GM18519 (cell line): ENCODE measurements around the gene CD47.

Source experiments
- ATAC-seq: cut with Tn5 transposase; IDR thresholded peaks from one replicate; pipeline ENCODE4 v1.9.1; 2021; ENCODE audit warnings: mild to moderate bottlenecking, moderate library complexity; ENCODE audit not compliant: unreplicated experiment, low FRiP score

The CD47 gene

GRCh38 chr3:108022256-108023150 is 68.3 kb downstream of the CD47 start:
- no peak for ATAC-seq

DNA sequence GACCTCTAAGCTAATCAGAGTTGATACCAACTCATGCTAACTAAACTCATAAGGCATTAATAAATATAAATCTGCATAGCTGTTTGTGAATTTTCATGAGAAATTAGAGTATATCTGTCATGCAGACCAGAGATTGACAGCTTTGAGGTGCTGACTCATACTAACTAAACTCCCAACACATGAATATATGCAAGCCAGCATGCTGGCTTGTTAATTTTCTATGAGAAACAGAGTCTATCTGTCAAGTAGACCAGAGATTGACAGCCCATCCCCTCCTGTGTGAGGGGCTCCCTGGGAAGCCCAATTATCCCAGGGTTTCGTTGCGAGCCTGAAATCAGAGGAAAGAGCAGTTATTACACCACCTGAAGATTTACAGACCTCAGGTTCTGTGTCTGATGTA is 69.3 kb downstream of the CD47 start:
- ATAC-seq: no peak

DNA sequence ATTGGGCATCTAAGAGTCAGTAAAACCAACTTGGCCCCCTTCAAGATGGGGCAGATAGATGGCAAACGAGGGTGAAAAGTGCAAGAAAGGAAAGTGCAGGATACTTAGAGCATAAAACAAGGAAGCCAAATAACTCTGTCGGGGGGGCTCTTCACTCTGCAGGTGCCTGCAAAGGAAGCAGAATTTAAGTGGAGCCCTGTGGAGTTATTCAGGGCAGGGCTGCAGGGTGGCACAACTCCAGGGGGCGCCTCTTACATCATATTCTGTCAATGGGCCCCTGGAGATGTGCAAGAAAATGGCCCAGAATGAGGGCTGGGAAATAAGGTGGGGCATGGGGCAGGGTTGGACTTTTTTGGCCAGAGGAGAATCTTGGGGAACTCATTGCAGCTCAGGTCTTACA is 69.7 kb downstream of the CD47 start:
- ATAC-seq: no peak

DNA sequence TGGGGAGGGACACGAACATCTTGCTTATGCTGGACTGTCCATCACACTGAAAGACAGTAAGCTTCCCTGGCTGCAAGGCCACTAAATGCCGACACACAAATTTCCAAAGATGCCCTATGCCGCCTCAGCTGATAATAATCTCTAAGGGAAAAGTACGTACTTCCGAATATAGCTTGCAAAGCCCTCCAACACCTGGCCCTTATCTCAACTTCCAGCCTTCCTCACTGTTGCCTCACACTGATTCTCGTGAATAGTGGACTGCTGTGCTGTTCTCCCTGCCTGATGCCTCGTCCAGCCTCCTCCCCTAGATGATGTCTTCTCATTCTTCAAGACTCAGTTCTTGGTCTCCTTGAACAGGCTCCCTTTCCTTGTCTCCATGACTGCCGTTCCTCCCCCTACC is 72.3 kb downstream of the CD47 start:
- ATAC-seq: no peak

- no peak for ATAC-seq
Observed at GRCh38 chr3:108017587-108017986, 73.2 kb downstream of the CD47 start.

DNA sequence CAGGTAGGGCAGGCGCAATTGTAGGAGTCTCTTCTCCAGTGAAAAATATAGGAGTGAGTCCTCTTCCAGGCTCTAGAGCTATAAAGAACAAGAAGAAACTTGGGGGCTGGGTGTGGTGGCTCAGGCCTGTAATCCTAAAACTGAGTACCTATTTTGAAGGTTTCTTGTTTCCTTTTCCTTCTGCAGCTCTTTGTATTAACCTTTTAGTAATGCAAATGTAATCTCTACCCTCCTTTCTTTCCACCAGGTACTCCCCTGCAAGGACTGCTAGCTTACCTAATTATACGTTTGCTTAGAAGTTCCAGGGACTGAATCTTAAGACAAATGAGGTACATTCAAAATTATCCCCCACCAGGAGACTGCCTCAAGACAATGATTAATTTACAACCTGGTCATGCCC is 75.9 kb downstream of the CD47 start:
- no peak for ATAC-seq

GRCh38 chr3:108013141-108014055 is 77.4 kb downstream of the CD47 start:
- ATAC-seq: no peak

DNA sequence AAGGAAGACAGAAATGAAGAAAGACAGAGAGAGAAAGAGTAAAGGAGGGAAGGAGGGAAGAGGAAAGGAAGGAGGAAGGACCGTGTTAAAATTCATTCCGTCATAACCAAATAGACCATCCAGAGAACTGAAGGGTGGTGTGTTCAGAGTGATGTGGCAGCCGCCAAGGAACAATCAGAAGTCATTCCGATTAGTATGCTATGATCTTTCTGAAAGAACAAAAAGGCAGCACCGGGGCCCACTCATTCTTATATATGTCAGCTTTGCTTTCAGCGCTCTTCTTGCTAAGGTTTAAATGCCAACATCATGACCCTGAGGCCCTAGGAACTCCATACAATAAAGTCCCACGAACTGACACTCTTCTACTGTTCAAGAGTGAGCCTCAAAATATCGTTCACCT is 78.5 kb downstream of the CD47 start:
- ATAC-seq: no peak

DNA sequence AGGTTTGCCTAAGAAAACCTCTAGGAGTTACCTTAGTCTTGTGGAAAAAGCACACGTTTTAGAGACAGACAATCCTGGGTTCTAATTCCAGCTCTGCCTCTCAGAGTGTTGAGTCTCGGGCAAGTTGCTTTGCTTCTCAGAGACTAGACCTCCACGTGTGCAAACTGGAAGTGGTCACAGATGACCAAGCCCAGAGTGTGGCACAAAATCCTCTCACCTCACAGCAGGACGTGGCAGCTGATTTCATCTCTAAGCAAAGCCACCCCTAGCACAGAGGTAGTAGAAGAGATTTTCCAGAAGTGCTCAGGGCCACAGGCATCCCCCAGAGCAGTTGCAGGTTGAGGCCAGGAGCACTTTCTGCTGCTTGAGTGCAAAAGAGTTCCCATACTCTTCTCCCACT is 79.2 kb downstream of the CD47 start:
- no peak for ATAC-seq

DNA sequence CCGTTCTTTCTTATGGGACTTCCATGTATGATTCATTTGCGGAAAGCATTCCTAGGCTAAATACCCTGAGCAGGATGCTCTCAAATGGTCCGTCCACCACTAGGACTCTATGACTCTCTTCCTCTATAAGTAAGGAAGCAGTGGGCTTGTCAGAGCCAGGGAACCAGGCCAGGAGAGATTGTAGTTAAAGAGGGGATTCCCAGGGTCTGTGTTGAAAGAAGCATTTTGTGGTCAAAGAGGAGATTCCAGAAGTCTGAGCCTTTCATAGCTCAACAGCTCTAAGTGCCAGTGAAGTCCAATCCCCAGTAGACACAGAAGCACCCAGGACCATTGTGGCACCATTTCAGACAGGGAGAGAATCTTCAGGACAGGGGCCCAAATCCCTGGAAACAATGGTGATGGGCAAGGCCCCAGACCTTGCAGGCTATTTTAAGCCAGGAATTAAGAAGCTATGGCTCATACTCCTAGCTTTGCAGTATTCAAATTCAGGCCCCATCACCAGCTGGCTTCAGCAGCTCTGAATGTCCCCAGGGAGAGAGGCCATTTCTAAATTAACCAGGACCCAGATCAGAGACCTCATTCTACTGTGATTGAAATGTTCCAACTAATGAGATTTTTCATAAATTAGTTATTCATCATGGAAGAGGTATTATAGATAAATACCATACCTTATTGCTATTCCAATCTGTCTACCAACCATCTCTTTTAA is 81.7 kb downstream of the CD47 start:
- no peak for ATAC-seq

DNA sequence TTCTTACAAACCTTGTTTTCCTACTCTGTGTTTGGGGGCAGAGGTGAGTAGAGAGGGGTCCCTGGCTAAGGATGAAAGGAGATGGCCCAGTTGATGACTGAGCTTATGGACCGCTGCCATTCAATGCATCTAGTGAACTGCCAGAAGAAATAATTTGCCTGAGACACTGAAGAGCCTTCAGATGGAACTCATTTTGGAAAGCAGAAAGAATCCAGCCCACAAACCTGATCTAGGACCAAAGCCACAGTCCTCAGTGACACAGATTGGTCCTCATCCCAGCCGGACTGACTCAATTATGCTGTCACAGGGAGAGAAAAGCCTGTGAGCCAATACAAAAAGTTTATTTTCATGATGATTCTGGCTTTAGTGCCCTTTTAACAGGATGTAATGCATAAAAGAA is 82.7 kb downstream of the CD47 start:
- no peak for ATAC-seq

DNA sequence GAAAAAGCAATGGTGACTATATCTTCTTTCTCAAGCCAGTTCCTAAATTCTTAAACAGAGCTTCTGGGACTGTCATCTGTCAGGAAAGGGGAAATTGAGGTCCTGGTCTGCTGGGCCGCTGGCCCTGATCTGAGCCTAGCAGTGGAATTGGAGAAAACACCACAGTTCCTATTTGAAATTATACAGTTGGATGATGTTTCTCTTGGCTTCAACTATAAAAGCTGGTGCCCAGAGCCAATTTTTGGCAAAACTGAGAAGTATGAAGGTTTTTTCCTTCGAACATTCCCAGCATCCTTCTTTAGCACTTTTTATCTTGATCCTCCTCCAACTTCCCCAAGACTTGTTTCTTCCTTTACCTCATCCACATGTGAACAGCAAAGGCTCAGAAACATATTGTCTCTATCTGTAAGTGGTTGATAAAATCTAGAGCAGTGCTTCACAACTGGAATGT is 83.9 kb downstream of the CD47 start:
- no peak for ATAC-seq

GRCh38 chr3:108006077-108006771 is 84.6 kb downstream of the CD47 start:
- no peak for ATAC-seq

GRCh38 chr3:108004647-108005046 is 86.2 kb downstream of the CD47 start:
- ATAC-seq: no peak

- ATAC-seq: no peak
Observed at GRCh38 chr3:108001457-108001856, 89.4 kb downstream of the CD47 start.

GRCh38 chr3:107999215-107999775 is 91.5 kb downstream of the CD47 start:
- ATAC-seq: no peak

- no peak for ATAC-seq
Observed at GRCh38 chr3:107997671-107998070, 93.2 kb downstream of the CD47 start.

GRCh38 chr3:107995823-107996222 is 95.0 kb downstream of the CD47 start:
- no peak for ATAC-seq

DNA sequence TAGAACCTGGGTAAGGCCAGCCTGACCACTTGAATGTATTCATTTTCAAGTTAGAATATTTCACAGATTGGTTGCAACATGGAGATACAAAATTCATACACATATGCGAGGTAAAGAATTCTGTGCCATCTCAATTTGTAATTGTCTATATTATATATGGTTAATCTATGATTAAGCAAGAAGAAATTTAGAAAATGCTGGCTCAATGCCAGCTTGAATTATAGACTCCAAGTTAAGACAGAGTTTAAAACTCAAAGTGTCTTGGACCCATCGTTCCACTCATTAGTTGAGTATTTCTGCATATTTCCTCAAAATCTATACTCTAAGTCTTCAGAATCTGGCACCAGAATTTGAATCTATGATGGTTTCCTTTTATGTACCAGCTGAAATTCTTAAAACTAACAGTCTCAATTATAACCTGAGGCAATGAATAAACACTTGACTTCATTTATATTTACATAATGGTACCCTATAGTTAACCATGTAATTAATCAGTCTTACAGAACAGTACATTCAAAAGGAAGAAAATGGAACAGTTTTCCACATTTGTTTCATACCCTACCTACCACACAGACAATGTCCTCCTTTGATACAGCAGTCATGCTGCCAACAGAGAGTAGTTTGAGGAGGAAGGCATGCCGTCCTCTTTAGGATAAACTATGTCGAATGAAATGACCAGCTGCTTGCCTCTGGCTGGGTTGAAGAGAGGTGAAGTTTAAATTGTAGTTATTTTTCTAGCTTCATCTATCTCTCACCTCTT is 95.7 kb downstream of the CD47 start:
- ATAC-seq: no peak
